Hepatic stellate cell (primary cell): ENCODE results near the gene DNMT3L.
"Not testable (repeated sequence)": the region's sequence is repeated elsewhere in the genome, so short reads cannot be mapped to it uniquely, and the experiment has no call there.

Experiments used
- DNase-seq: peaks from one replicate; pipeline ENCODE4 v3.0.0; 2011; ENCODE audit warnings: low spot score

Gene DNMT3L

GRCh38 chr21:44261675-44262295, at the start of gene DNMT3L:
DNMT3L (minus strand) TSS chr21:44261897; CDS start chr21:44261259, 638 bp downstream.
- no peak for DNase-seq

DNA sequence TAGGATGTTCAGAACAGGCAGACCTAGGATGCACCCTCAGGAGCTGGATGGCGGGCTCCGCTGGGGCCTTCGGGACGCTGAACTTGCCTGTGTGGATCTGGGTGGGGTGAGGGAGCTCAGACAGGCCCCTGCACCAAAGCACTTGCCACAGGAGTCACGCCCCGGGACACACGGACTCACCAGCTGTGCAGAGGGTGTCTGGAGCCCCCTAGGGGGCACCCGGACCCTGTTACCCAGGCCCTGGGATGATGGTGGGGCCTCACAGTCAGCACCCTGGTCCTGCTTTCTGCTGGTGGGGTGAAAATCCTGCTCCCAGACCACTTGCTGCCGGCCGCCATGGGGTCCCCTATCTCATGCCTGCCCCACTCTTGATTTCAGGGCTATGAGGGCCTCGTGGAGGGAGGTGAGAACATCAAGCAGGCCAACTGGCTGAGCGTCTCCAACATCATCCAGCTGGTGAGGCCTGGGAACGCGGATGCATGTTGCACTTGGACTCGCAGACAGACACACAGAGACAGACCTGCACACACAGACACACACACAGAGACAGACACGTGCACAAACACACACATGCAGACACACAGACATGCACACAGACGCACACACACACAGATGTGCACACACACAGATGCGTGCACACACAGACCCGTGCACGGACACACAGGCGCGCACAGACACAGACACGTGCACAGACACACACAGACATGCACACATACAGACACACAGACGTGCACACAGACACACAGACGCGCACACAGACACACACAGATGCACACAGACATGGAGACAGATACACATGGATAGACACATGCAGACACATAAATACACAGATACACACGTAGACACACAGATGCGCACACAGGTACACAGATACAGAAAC, 49.2 kb upstream of the DNMT3L start:
- DNase-seq, result no peak

DNA sequence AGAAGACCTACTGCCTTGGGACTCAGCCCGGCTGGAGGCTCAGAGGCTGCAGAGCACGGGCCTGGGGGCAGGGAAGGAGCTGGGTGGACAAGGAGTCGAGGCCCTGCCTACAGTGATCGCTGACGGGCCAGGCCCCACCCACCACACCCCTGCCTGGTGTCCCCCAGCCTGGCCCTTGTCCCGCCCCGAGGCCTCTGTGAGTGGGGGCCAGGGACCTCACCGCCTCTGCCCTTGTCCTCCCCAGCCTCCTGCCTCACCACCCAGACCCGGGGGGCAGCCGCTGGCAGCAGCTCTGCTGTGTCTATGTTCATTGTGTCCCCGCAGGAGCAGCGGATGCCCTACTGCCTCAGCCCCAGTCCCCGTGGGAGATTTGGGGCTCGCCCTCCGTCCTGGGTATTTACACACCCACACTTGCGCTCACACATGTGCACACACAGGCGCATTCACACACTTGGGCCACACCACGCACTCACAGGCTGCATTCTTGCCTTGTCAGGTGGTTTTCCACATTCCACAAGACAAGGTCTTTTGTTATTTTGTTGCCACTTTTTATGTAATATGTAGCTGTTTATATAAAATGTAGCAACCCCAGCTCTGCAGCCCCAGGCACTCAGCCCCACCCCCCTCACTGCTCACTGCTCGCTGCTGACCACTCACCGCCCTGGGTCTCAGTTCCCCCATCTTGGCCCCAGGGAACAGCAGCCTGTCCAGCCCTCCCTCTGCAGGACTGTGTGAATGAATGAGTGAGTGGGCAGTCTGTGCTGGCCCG, 45.4 kb upstream of the DNMT3L start:
- no peak for DNase-seq

DNA sequence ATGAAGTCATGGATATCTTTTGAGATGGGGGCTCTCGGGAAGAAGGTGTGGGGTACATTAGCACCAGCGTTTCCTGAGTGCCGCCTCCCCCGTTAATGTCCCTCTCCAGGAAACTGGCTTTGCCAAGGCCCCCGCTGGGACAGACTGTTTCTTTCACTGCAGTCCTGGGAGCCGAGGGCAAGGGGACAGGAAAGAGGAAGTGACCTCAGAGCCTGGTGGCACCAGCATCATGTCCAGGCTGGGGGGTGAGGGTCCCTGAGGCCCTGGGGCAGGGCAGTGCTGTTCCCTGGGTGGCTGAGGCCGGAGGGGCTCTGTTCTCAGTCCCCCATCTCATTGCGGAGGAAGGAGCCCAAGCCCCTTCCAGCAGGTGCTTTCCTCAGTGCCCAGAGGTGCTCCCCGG, 44.0 kb upstream of the DNMT3L start:
- no peak for DNase-seq

DNA sequence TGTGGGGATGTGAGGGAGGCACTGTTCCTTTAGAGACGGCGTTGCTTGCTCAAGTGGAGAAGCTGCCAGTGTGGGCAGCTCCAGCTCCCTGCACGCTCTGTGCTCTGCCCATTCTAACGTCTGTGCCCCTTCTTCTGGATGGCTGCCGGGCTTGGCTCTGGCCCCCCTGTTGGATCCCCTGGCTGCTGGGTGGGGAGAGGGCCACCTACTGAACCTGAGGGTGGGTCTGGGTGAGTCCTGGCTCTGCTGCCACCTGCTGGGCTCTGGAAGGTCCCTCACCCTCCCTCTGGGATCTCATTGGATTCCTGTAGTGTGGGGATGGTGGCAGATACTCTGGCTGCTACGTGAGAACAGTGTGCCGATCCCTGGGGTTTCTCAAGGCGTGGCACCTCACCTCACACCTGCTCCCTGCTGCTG, 43.2 kb upstream of the DNMT3L start:
- peak; percentile 76 for DNase-seq

- no peak for DNase-seq
Observed at GRCh38 chr21:44304011-44304616, 42.4 kb upstream of the DNMT3L start.

DNA sequence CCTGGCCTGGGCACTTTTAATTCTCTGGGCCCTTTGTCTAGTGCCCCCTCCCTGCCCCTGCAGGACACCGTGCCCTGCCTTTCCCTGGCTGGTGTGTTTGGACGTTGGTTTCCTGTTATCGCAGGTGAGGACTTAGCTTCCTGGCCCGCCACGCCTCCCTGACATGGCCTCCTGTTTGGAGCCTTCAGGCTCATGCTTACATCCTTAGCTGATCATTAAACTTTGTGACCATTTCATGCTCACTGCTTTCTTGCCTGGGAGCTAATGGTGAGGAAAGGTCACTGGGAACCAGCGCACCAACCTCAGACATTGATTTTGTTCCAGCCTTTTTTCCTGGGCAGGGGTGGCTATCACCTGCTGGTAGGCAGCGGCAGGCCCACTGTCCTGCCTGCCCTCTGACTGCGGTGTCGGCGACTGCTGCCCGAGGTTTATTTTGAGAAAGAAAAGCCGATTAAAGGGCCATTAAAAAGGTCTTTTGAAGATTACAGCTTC, 41.8 kb upstream of the DNMT3L start:
- no peak for DNase-seq

- not testable (repeated sequence) for DNase-seq
Observed at GRCh38 chr21:44302573-44303401, 41.1 kb upstream of the DNMT3L start.

GRCh38 chr21:44301961-44302406, 40.3 kb upstream of the DNMT3L start:
- no peak for DNase-seq

DNA sequence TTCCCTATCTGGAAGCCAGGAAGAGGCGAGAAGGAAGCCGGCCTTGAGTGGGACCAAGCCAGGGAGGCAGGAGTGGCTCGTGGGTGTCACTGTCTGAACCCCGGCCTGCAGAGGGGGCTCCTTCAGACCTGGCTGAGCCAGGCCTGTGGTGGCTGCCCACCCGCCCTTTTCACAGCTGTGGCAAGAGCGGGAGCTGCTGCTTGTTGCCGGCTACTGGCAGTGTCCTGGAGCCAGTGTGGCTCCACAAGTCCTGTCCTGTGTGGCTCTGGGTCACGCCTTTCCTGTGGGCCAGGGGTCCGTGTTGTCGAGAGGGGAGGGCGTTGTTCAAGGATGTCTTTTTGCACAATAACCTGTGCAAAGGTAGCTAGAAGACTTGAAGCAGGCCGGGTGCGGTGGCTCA, 39.4 kb upstream of the DNMT3L start:
- no peak for DNase-seq

DNA sequence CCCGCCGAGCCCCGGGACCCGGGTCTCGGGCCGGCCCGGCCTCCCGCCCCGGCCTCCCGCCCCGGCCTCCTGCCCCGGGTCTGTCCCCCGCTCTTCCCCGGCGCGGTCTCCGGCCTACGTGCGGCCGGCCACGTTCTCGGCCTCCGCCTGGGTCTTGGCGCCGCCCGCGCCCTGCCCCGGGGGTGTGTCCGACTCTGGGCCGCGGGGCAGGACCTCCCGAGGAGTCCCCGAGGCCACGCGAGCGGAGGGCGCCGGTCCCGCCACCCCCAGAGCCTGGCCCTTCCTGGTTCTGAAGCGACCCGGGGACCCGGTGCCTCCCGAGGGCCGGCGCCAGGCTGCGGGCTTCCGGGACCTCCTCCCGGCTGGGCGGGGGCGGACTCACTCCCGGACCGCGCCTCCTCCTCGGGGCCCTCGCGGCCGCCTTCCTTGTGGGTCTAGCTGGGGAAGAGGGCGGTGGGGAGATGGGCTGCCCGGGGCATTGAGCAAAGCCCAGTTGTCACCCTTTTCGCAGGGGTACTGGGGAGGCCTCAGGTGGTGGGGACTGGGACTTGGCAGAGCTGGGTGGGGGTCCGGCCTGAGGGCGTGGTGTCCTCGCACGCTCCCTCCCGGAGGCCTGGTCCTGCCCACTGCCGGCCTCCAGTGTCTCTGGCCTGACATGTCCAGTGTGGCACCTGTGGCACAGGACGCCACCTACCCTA, 38.7 kb upstream of the DNMT3L start:
- peak; percentile 90 for DNase-seq

- DNase-seq, result peak; percentile 94
Observed at GRCh38 chr21:44299458-44300261, 38.0 kb upstream of the DNMT3L start, which contains the start of gene PFKL. PFKL (plus strand) TSS chr21:44300053; CDS start chr21:44300106, 53 bp downstream.

DNA sequence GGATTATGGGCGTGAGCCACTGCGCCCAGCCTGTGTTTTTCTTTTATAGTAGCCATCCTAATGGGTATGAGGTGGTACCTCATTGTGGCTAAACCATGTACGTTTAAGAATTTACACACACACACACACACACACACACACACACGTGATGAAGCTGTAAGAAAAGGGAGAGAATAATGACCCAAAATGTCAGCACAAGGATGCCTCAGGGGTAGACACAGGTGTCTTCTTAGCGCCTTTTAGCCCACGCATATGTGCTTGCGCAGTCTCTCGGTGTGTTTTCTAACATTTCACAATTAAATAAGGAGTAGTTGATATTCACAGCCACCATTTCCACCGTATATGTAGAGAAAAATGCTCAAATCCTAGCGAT, 37.4 kb upstream of the DNMT3L start:
- no peak for DNase-seq

DNA sequence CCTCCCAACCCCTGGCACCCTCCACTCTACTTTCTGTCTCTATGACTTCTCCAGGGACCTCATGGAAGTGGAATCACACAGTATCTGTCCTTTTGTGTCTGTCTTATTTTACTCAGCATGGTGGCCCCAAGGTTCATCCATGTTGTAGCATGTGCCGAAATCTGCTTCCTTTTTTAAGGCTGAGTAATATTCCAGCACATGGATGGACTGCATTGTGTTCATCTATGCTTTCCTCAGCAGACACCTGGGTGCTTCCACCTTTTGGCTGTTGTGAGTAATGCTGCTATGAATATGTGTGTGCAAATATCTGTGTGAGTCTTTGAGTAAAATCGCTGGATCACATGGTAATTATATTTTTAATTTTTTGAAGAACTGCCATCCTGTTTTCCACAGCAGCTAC, 36.6 kb upstream of the DNMT3L start:
- DNase-seq, result no peak

- DNase-seq, result peak; percentile 95
Observed at GRCh38 chr21:44297525-44298290, 36.0 kb upstream of the DNMT3L start.

DNA sequence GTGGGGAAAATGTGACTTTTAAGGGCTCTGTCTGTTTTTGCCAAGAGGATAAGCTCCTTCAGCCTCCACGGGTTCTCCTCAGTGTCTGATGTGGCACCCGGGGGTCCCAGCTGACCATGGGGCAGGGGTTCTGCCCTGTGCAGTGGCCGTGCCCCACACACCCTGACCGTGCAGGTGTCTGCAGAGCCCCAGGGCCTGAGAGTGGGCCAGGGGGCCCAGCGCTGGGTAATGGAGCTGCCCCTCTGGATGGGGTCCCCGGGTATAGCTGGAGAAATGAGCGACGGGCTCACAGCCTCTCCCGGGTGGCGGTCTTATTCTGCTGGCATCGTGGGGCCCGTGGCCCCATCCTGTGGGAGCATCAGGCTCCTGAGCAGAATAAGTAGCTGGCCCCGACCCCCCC, 35.2 kb upstream of the DNMT3L start:
- DNase-seq, result no peak

DNA sequence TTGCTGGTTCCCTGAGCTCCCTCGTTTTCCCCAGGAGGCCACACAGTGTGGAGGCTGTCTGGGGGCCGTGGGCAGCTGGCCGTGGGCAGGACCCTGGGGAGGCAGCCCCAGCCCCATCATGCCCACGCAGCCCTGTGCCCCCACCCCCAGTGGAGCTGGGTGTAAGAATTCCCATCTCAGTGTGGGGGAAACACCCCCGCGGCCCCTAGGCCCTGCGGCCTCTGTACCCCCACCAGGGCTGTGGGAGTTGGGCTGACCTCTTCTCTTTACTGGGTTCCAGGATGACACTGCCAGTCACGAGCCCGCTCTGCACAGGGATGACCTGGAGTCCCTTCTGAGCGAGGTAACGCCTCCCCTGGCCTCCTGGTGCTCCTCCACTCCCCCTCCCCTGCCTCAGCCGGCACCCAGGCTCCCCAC, 34.4 kb upstream of the DNMT3L start:
- no peak for DNase-seq

- no peak for DNase-seq
Observed at GRCh38 chr21:44295646-44296045, 33.9 kb upstream of the DNMT3L start.

- DNase-seq, result no peak
Observed at GRCh38 chr21:44295163-44295573, 33.5 kb upstream of the DNMT3L start.
